Activated B cell treated with CpG ODN at 0.5 μM for 24 hours (primary cell): ENCODE measurements around the gene PGAM2. TPM values are rescaled to one million over a fixed set of nuclear protein-coding genes. Genes with fewer than 3 reads are reported as not detected.

ENCODE experiments used
- ATAC-seq: fragments of 200-7000 bp; cut with Tn5 transposase; one replicate; pipeline ENCODE4 v1.10.0; 2021; ENCODE audit warnings: low read depth, mild to moderate bottlenecking, moderate library complexity
- CTCF ChIA-PET: fragments of 350-600 bp; sonication (Branson Sonifier 250); formaldehyde crosslinking; loops from one replicate; lab custom pipeline; 2021; ENCODE audit warnings: antibody characterized with exemption; lab: Charles Lee
- POLR2A ChIA-PET: fragments of 350-600 bp; sonication (Branson Sonifier 250); formaldehyde crosslinking; loops from one replicate; lab custom pipeline; 2021; ENCODE audit warnings: antibody characterized with exemption; lab: Charles Lee
- DNase-seq: peaks from one replicate; pipeline ENCODE4 v3.0.0; 2022
- H3K27ac Mint-ChIP-seq: one replicate; pipeline ENCODE4 v1.8.0; 2020; ENCODE audit warnings: mixed read lengths
- H3K27me3 Mint-ChIP-seq: one replicate; pipeline ENCODE4 v1.8.0; 2021; ENCODE audit warnings: mixed read lengths
- H3K36me3 Mint-ChIP-seq: one replicate; pipeline ENCODE4 v1.8.0; 2021; ENCODE audit warnings: low read depth, mixed read lengths
- H3K4me1 Mint-ChIP-seq: one replicate; pipeline ENCODE4 v1.8.0; 2021; ENCODE audit warnings: mixed read lengths
- H3K4me3 Mint-ChIP-seq: one replicate; pipeline ENCODE4 v1.8.0; 2020; ENCODE audit warnings: mild to moderate bottlenecking, mixed read lengths
- H3K9me3 Mint-ChIP-seq: one replicate; pipeline ENCODE4 v1.8.0; 2020; ENCODE audit warnings: mixed read lengths
- intact Hi-C: fragments of 100-400 bp; cut with micrococcal nuclease; formaldehyde crosslinking; loops from one replicate; pipeline ENCODE4 v1.15.1; 2024
- total RNA-seq: library from RNA; stranded (reverse); gene quantifications from 2 replicates; pipeline ENCODE4 v1.2.3, GENCODE V29; 2022
- TF ChIP-seq, protein P1 (sequence below): fragments of 200-600 bp; IDR thresholded peaks from one replicate; pipeline ENCODE4 v1.8.0; 2022; ENCODE audit warnings: antibody characterized with exemption, mild to moderate bottlenecking

Gene PGAM2
- total RNA-seq, 1 donor from 2014 or later: 1.2 TPM

DNA sequence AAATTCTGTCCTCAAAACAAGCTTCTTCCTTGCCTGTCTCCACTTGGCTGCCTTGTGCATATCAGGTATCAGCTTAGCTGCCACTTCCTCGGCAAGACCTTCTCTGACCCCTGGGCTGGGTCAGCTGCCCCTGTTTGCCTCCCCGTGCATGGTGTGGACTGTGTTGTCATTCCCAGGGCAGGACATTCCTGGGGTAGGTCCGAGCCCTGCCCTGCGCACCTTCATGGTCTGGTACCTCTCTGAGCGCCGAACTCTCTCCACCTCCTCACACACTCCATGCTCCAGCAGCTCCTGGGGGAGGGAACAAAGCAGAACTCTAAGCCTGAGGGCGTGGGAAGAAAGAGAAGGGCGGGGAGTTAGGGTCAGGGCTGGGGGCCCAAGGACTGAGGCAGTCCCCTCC is 13.2 kb upstream of the PGAM2 start:
- TF ChIP-seq, protein P1, sequence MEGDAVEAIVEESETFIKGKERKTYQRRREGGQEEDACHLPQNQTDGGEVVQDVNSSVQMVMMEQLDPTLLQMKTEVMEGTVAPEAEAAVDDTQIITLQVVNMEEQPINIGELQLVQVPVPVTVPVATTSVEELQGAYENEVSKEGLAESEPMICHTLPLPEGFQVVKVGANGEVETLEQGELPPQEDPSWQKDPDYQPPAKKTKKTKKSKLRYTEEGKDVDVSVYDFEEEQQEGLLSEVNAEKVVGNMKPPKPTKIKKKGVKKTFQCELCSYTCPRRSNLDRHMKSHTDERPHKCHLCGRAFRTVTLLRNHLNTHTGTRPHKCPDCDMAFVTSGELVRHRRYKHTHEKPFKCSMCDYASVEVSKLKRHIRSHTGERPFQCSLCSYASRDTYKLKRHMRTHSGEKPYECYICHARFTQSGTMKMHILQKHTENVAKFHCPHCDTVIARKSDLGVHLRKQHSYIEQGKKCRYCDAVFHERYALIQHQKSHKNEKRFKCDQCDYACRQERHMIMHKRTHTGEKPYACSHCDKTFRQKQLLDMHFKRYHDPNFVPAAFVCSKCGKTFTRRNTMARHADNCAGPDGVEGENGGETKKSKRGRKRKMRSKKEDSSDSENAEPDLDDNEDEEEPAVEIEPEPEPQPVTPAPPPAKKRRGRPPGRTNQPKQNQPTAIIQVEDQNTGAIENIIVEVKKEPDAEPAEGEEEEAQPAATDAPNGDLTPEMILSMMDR: no peak
- DNase-seq: no peak
- peaks cover 62% of the 10 kb centered on the region for H3K36me3 Mint-ChIP-seq
- H3K27me3 Mint-ChIP-seq: no peaks in the 10 kb centered on the region
- intact Hi-C loops: no loop called here
- H3K27ac Mint-ChIP-seq: peak overlapping the region; percentile 92
- H3K9me3 Mint-ChIP-seq: no peaks in the 10 kb centered on the region
- no peak for ATAC-seq
- ChIA-PET POLR2A (interaction anchor here (0.6 to 1.5 kb wide), 9 partner anchors 11 to 122 kb away, joined by 3 to 6 read pairs (median 4); partner anchors contain the start of genes DBNL and YKT6), CTCF (interaction anchor here (1.2 to 1.3 kb wide), 2 partner anchors 31 to 118 kb away, joined by 3 to 6 read pairs; no protein-coding TSS in a partner anchor)
- H3K4me1 Mint-ChIP-seq: peaks cover 78% of the 10 kb centered on the region
- peak overlapping the region; percentile 44 for H3K4me3 Mint-ChIP-seq

DNA sequence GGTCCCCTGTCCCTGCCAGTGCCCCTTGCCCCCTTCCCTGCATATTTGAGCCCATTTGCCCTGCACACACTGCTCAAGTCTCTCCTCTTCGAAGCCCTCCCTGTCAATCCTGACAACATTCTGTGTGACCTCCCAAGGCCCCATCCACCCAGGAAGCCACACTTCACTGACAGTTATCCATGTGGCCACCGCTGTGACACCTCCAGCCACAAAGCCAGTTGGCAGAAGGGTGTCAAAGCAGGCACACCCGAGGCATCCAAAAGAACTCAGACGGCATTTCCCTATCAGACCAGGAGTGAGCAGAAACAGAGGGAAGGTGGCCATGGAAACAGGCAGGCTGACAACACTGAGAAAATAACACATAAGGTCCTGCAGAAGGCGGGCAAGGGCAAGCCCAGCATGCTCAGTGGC is 12.3 kb upstream of the PGAM2 start:
- DNase-seq (no peak), ATAC-seq (no peak)
- TF ChIP-seq, protein P1: no peak
- Mint-ChIP-seq H3K9me3 (no peaks in the 10 kb centered on the region), H3K36me3 (peaks cover 70% of the 10 kb centered on the region), H3K27ac (peak overlapping the region; percentile 92), H3K4me3 (no peak overlapping the region), H3K4me1 (peaks cover 79% of the 10 kb centered on the region), H3K27me3 (no peaks in the 10 kb centered on the region)
- POLR2A ChIA-PET: interaction anchor here (1.0 to 1.5 kb wide), 5 partner anchors 10 to 33 kb away, joined by 3 to 6 read pairs (median 5); partner anchors contain the start of gene DBNL
- intact Hi-C loops: no loop called here
- CTCF ChIA-PET: interaction anchor here (1.2 to 1.3 kb wide), 2 partner anchors 30 to 118 kb away, joined by 3 to 6 read pairs; no protein-coding TSS in a partner anchor

DNA sequence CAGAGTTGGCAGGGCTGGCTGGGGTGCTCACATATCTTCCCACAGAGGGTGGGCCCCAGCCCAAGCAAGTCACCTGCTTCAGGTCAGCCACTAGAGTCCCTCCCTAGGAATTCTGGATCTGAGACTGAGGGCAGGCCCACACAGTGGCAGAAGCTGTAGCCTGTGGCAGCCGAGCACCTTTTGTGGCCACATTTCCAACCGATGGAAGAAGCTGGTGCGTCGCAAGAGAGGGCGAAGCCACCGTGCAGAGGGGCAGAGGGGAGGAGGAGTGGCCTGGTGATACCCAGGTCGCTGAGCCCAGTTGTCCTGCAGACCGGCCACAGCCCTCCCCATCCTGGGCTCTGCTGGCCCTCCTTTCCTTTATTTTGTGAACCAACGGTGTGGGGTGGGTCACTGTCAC is 11.7 kb upstream of the PGAM2 start:
- no peaks in the 10 kb centered on the region for H3K9me3 Mint-ChIP-seq
- H3K36me3 Mint-ChIP-seq: peaks cover 76% of the 10 kb centered on the region
- TF ChIP-seq, protein P1: no peak
- intact Hi-C loops: no loop called here
- H3K27ac Mint-ChIP-seq: peak overlapping the region; percentile 92
- POLR2A ChIA-PET: interaction anchor here (1.1 kb wide), 1 partner anchor 10 kb away, joined by 5 read pairs; no protein-coding TSS in a partner anchor
- peaks cover 85% of the 10 kb centered on the region for H3K4me1 Mint-ChIP-seq
- DNase-seq: no peak
- no peaks in the 10 kb centered on the region for H3K27me3 Mint-ChIP-seq
- H3K4me3 Mint-ChIP-seq: no peak overlapping the region
- CTCF ChIA-PET: no interaction called here
- ATAC-seq: no peak

DNA sequence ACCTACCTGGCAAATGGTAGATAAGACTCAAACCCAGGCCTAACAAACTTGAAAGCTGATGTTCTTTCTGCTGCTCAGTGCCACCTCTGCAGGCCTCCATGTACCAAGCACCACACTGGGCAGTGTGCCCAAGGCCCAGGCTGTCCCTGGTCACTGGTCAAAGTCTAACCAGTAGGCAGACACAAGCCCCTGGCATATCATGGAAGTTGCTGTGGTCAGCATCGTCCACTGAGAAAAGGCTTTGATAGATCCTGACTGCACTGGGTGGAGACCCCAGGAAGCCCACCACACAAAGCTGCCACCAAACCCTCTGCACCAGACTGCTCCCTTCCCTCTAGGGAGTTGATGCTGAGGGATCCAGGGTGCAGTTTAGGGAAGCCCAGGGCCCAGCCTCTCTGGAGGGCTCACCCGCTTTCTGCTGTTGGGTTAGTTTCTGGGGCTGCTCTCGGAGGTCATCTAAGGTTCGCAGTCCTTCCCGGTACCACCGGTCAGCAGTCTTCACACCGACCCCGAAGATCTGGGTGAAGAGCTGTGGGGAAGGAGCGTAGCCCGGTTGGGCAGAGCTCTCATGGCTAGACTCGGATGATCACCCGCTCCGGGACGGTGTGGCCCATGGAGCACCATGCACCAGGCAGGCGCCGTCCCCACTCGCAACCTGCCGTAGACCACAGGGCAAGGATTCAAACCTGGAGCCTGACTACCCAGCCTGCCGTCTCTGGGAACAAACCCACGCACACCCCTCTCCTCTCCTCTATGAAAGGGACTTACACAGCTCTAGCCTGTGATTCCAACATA is 10.9 kb upstream of the PGAM2 start:
- intact Hi-C loops: no loop called here
- no peak for ATAC-seq
- Mint-ChIP-seq H3K36me3 (peaks cover 82% of the 10 kb centered on the region), H3K27me3 (no peaks in the 10 kb centered on the region), H3K27ac (peak overlapping the region; percentile 90), H3K4me3 (no peak overlapping the region), H3K4me1 (peaks cover 89% of the 10 kb centered on the region), H3K9me3 (no peaks in the 10 kb centered on the region)
- TF ChIP-seq, protein P1: no peak
- POLR2A ChIA-PET: interaction anchor here (0.7 to 1.1 kb wide), 2 partner anchors 9 to 11 kb away, joined by 3 to 5 read pairs; partner anchors contain the start of gene PGAM2
- DNase-seq: no peak
- CTCF ChIA-PET: interaction anchor here (2.0 kb wide), 1 partner anchor 7 kb away, joined by 5 read pairs; no protein-coding TSS in a partner anchor
